ENCODE measurements around the gene EGR1.
"Not testable (repeated sequence)": the region's sequence is repeated elsewhere in the genome, so short reads cannot be mapped to it uniquely, and the experiment has no call there.

GRCh38 chr5:138473151-138473550, 7.9 kb downstream of the EGR1 start:
- not testable (repeated sequence) for TF ChIP-seq CTCF (IDR thresholded peaks at IDR 0.05; ENCODE audit: low read length); EZH2 (optimal IDR thresholded peaks at IDR 0.05; ENCODE audit: low read depth, low read length); EZH2phosphoT487 (IDR thresholded peaks at IDR 0.05; ENCODE audit: low read length)

Measured in MM.1S (cell line).